ENCODE data around the gene MEGF6. TPM values are rescaled to one million over a fixed set of nuclear protein-coding genes. Genes with fewer than 3 reads are reported as not detected.

MEGF6 gene
- total and polyA plus RNA-seq, 2 donors (not counting 3 experiments of a cell fraction or from before 2014, with no cell fraction given): 22.5 to 63.7 TPM

DNA sequence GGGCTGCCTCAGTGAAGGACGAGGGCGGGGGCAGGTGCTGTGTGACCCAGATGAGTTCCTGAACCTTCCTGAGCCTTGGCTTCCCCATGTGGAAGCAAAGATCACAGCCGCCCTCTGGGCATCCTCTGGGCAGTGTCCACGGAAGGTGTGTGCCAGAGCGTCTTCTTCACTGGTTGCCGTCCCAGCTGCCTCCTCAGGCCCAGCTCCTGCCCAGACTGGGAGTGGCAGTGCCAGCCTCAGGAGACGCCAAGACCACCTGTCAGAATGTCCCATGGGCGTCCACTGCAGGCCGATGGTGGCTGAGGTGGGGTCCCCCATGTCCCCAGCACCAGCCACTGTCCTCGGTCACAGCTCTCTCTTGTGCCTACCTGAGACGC, 146.7 kb downstream of the MEGF6 start:
- Histone ChIP-seq H4K20me1 (replicated peaks; ENCODE audit: control insufficient read depth, extremely low read depth, insufficient read depth, low read length) (no peaks in the 10 kb centered on the region), H3K9ac (replicated peaks; ENCODE audit: extremely low read depth, insufficient read depth, low read length) (no peak overlapping the region), H3K9me3 (replicated peaks; ENCODE audit: control insufficient read depth, insufficient read depth, low read length) (no peaks in the 10 kb centered on the region), H3K27ac (ENCODE audit: insufficient read depth, low read depth, low read length) (no peak overlapping the region), H3K4me3 (replicated peaks in 1 of 3; ENCODE audit: insufficient read depth in 1 of 3, low read depth in 1 of 3, low read length in 3 of 3) (no peak overlapping the region), H3K36me3 (ENCODE audit: control insufficient read depth in 2 of 2, extremely low read depth in 1 of 2, insufficient read depth in 2 of 2, low read length in 2 of 2) (no peaks in the 10 kb centered on the region), H3K9me1 (replicated peaks; ENCODE audit: control insufficient read depth, extremely low read depth, insufficient read depth, low read length) (no peaks in the 10 kb centered on the region), H3K79me2 (ENCODE audit: control insufficient read depth, insufficient read depth, low read length) (no peaks in the 10 kb centered on the region), H3K27me3 (ENCODE audit: control insufficient read depth in 2 of 2, insufficient read depth in 2 of 2, low read length in 2 of 2) (no peaks in the 10 kb centered on the region), H3K4me1 (ENCODE audit: control insufficient read depth, extremely low read depth, insufficient read depth, low read length) (no peaks in the 10 kb centered on the region), H2AFZ (ENCODE audit: low read depth, low read length) (no peak overlapping the region), H3K4me2 (ENCODE audit: insufficient read depth, low read length) (no peak overlapping the region)
- TF ChIP-seq FOS (IDR thresholded peaks at IDR 0.05; ENCODE audit: borderline replicate concordance, insufficient read depth, low read length) (no peak), JUN (IDR thresholded peaks at IDR 0.05; ENCODE audit: borderline replicate concordance, insufficient read depth, insufficient read length, low read depth) (no peak), POLR2AphosphoS5 (IDR thresholded peaks at IDR 0.05; ENCODE audit: insufficient read depth, low read depth, low read length) (no peak), EZH2 (IDR thresholded peaks at IDR 0.05; ENCODE audit: borderline replicate concordance, low read depth, low read length, severe bottlenecking) (no peak), GATA2 (IDR thresholded peaks at IDR 0.05; ENCODE audit: insufficient read depth, insufficient read length, low read depth, low read length) (no peak), CTCF (IDR thresholded peaks at IDR 0.05; ENCODE audit: extremely low read depth in 1 of 2, insufficient read depth in 1 of 2, low read depth in 1 of 2, low read length in 2 of 2) (no peak), MYC (IDR thresholded peaks at IDR 0.05; ENCODE audit: low read depth, low read length) (no peak), POLR2A (IDR thresholded peaks at IDR 0.05; ENCODE audit: low read depth, low read length) (no peak)
- TF ChIP-seq, protein P1, sequence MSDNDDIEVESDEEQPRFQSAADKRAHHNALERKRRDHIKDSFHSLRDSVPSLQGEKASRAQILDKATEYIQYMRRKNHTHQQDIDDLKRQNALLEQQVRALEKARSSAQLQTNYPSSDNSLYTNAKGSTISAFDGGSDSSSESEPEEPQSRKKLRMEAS (IDR thresholded peaks at IDR 0.05; ENCODE audit: insufficient read depth, insufficient read length): no peak
- intact Hi-C loops (cut with micrococcal nuclease): no loop called here
- CTCF ChIA-PET: interaction anchor here (1.0 to 2.9 kb wide), 2 partner anchors 12 to 260 kb away, joined by 3 to 17 read pairs; no protein-coding TSS in a partner anchor
- no peak for FAIRE-seq
- no TSS peak for BruUV-seq (replicated peaks)
- dilution Hi-C loops (cut with MboI; ENCODE audit: extremely low pct_ligation_motif_present, low sequenced_read_pairs): no loop called here
- DNase-seq (ENCODE audit: low read depth, low spot score): no peak
- POLR2A ChIA-PET: no interaction called here

Measured in endothelial cell of umbilical vein (primary cell).